ENCODE results near the gene KRT79.
"Not testable (repeated sequence)": the region's sequence is repeated elsewhere in the genome, so short reads cannot be mapped to it uniquely, and the experiment has no call there.

Gene KRT79

GRCh38 chr12:52833922-52834726, at the start of gene KRT79:
KRT79 (minus strand) TSS chr12:52834311; CDS start chr12:52834260, 51 bp downstream.
- DNase-seq (ENCODE audit: low read depth) = no peak

GRCh38 chr12:52880499-52880898, 46.4 kb upstream of the KRT79 start:
- DNase-seq (ENCODE audit: low read depth) = not testable (repeated sequence)

DNA sequence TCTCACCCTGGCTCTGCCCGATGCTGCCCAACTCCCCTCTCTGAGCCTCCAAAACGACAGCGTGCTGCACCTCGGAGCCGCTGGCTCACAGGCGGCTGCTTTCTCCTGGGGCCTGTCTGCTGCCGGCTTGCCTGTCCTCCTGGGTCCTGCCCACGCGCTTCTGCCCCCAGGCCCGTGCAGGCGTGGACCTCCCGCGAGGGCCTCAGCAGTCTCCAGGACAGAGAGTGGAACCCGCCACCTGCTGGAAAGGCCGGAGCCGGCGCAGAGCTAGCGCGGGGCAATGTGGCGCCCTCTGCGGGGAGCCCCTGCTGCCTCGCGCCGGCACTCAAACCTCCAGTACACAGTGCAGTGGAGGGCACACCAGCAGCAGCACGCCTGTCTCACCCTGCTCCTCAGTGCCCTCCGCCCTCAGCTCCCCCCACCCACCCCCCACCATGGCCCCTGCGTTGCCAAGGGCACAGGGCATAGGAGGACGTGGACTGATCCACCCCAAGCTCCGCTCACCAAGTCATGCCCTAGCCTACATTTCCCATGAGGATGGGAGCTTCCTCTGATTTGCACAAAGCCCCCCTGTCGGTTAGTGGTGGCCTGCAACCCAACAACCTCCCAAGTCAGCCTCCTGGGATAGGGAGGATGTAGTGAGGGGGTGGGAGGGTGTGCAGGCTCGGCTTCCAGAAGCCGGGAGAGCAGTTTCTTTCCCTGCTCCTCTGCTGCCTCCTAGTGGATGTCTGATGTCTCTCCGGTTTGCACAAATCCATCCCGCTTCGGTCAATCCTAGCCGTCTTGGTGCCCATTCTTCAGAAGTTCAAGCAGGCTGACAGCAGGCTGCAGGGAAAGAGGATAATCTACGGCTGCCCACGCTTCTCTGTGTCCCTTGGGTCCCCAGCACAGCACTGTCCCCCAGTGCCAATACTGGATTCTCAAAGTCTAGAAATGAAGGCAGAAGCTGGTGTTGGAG, 45.6 kb upstream of the KRT79 start:
- peak; percentile 76 for DNase-seq (ENCODE audit: low read depth)

- DNase-seq (ENCODE audit: low read depth) = no peak
Measured at GRCh38 chr12:52878507-52879393, 44.6 kb upstream of the KRT79 start.

DNA sequence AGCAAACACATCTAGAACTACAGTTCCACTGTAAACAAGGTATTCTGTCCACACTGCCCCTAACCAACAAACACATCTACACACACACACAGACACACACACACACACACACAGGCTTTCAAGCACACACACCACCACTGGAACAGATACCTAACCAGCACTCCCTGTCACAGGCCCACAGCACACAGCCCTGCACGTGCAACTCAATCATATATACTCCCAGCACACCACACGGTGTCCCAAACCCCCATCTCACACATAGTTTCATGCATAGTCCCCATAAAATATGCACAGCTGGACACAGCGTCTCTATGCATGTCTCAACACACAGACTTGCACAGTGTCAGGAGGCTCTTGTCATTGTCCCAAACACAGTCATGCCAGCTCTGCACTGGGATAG, 43.1 kb upstream of the KRT79 start:
- DNase-seq (ENCODE audit: low read depth) = no peak

DNA sequence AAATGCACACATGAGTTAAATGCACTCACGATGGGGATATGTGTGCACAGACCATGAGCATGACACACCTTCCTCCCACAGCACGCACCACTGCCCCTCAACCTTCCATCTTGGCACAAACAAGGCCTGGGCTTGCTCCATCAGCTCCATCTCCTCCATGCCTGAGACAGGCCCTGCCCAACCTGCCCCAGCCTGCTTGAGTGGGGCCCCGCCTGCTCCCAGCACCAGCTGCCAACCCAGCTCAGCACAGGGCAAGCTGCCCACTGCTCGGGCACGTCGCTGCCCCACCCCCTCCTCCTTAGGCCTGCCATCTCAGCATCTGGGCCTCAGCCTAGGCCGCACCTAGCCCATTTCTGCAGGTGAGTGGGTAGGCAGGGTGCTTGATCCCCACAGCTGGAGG, 42.3 kb upstream of the KRT79 start:
- no peak for DNase-seq (ENCODE audit: low read depth)

DNA sequence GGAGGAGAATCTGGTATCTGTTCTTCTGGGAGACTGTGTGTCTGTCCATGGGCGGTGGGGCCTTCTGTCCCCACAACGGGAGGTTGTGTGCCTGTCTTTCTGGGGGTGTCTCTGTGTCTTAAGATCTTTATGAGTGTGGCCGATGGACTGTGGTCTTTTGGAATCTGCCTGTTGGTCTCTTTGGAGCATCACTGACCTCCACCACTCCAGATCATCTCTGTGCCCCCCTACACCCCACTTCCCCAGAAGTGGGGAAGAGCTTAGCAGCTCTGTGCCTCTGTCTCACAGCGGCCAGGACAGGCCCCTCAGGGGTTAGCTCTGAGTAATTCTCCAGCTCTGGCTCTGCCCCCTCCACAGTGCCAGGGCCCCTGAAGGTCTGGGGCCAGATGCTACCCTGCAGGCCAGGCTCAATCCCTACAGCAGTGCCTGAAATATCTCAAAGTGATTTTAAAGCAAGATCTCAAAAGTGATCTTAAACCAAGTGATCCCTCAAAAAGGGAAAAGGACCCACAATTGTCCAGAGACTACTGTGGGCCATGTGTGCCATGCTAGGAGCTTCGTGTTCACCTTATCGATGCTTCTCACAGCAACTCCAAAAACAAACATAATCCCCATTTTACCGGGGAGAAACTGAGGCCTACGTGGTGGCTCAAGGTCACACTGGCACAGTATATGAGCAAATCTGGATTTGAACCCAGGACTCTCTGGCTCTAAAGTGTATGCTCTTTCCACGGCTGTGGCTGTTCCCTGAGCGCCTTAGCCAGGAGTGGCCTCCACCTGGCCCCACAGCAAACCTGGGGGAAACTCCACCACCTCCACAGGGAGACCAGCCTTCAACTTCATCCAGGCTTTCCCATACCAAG, 40.7 kb upstream of the KRT79 start:
- no peak for DNase-seq (ENCODE audit: low read depth)

DNA sequence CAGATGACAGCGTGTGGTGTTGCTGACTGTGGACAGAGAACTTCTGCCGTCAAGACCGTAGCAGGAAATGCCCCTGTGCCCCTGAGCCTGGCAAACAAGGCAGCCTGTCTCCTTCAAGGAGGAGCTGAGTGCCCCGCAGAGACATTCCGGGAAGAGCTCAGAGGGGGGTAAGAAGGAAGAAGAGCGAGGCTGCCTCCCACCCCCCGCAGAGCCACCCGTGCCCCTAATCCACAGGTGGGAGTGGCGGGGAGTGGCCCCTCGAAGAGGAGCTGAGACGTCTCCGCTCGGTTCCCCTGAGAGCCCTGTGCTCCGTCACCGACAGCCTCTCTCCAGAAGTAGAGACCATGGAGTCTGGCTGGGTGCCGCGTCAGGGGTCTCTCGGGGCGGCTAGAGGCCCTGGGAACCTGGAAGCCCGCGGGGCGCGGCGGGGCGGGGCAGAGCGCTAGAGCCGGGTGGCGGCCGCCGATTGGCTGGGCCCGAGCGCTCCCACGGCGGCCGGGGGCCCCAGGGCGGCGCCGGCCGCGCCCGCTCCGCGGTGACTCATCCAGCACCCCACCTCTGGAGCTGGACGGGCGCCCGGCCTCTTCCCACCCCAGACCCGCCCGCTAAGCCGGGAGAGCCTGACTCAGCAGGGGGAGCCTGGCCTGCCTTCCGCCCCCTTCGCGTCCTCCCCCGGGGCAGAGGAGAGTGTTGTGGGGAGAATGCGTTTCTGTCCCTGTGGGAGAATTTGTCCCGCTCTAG, 39.9 kb upstream of the KRT79 start:
- peak; percentile 84 for DNase-seq (ENCODE audit: low read depth)

DNA sequence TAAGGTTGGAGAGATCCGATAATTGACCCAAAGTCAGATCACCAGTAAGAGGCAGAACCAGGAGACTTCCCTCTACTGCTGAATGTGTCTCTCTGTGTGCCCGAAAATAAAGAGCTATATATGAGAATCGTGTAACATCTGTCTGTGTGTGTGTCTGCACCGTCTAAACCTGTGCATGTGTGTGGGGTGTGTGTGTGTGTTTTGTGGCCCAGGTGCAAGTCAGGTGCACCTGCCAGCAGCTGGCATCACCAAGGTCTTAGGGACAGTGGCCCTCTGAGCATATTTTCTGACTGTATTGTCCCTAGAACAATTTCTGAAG, 39.4 kb upstream of the KRT79 start:
- no peak for DNase-seq (ENCODE audit: low read depth)

DNA sequence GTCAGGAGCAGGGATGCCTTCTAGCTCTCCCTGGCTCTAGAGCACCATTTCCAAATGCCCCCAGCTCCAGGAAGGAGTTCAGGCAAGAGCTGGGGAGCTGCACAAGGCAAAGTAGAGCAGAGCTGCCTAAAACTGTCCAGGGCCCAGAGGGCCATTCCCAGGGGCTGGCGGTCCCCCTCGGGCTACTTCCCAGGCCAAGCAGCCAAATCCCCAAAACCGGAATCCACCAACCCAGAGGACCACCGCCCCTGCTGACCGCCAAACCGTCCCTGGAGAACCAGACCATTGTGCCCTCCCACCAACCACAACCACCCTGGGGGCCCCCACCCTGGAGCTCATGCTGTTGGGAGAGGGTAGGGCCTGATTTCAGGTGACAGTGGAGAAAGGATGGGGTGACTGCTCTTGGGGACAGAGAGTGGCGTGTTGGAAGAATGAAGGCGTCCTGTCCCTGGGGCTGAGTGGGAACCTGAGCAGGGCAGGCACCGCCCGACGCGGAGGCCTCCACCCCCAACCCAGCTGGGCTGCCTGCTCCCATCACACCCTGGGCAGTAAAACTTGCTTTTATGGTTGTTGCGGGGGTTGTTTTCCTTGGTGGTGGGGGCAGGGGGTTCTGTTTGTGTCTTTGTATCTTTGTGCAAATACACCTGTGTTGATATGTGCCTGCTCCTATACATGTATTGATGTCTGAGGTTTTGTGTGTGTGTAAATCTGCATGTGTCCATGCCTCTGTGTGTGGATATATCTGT, 38.7 kb upstream of the KRT79 start:
- no peak for DNase-seq (ENCODE audit: low read depth)

DNA sequence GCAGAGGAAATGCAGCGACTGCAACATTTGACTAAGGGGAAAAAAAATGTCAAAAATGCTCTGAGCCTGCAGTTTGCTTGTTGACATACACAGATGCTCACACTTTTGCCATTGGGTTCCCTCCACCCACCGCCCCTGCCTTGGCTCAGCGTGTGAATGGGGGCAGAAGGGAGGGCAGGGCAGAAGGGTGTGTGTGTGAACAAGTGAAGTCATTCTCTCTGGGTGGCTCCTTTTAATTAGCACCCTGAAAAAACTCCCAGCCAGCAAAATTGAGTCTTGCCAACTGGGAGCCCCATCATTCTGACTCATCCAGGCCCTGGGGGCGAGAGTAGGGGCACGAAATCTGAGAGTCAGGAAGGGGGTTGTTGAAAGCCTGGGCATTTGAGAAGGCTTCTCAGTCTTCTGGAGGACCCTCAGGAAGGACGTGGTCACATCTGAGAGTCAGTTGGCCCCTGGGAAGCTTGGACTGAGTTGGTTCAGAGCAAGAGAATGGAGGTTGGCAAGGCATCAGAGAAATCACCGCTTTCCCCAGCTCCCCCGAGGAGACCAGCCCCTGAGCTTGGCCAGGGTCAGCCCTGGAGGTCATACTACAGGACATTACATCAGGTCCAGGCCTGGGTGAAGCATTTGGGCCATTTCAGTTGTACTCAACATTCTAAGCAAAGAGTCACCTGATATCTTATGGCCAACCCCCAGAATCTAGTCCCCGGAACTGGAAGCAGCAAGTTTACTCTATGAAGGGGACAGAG, 37.4 kb upstream of the KRT79 start:
- peak; percentile 74 for DNase-seq (ENCODE audit: low read depth)

DNA sequence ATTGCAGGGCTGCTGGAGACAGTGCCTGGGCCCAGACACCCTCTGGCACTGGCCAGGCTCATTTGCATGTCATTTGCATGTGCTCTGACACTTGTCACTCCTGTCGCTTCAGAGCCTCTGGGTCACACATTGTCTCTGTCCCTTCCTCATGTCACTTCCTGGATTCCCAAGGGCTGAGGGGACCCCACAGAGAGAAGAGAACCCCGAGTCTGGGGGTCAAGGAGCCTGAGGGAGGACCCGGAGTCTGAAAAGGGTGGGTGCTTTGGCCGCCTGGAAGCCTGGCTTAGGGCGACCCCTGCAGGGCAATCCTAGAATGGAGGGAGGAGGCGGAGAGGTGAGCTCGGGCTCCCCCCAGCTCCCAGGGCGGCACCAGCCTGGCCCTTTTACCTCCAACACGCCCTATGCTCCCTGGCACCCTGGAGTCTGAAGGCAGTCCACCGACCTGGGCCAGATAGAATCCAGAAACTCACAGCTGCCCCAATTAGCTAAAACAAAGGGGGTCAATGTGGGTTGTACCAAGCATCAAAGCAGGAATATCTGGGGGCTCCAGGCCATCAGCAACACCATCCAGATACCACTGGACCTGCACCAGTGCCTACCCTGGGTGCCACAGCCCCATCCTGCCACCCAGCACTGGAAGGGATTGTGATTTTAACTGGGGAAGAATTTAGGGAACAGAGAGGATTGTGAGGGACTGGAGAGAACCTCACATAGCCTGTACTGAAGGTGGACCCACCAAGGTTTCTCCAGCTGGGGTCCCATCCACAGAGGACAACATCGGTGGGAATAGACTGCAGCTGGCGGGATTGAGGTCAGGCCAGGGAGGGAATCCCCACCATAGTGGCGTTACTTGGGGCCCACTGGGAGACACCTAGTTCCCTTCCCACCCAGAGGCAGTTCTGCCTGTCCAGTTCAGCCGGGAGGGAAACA, 36.5 kb upstream of the KRT79 start:
- no peak for DNase-seq (ENCODE audit: low read depth)

GRCh38 chr12:52867642-52868041, 33.5 kb upstream of the KRT79 start:
- no peak for DNase-seq (ENCODE audit: low read depth)

GRCh38 chr12:52867152-52867551, 33.0 kb upstream of the KRT79 start:
- no peak for DNase-seq (ENCODE audit: low read depth)

DNA sequence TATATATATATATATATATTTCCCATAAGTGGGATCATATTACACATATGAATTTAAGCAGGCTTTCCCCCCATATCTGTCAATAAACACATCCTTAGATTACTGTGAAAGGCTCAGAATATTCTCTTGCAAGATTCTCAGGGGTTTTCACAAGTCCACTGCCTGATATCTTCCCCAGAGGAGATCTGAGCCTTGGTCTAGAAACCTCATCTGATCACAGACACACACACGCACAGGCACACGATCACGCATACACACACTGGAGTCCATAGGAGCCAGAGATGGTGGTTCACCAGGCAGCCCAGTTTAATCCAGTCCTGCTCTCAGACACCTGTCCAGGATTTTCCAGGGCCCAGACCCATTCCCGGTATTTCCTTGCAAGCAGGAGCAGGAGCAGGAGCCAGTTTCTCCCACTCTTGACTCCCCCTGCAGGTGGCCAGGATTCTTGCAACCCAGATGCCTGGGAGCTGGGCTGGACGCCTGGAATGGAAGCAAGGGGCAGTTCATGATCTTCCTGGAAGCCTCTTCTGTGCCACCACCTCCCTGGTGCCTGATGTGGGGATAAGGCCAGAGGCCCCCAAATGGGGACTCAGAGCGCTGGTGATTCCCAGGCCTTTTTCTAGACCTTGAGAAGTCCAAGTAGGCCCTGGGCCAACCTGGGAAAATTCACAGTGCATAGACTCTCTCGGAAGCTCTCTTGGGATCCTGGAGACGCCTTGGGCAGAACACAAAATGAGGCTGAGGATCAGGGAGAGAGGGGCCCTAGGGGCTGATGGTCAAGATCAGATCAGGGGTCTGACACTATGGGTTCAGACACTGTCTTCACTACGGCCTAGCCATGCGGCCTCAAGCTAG, 31.2 kb upstream of the KRT79 start:
- DNase-seq (ENCODE audit: low read depth) = peak; percentile 46

DNA sequence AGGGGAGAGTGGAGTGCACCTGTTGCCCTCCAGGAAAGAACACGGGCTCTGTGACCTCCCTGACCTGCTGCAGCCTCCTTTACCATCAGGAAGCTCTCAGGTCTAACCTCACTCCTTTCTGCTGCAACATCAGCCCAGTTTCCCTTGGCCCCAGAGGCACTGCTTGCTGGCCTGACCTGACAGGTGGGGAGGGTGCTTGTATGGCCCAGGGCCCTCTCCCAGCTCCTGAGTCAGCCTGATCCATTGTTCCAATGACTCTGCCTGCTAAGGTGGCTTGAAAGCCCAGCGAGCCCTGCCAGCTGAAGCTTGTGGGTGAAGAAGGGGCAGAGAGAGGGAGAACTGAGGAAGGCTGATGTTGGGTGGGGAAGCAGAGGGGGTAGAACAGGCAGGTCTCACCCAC, 27.9 kb upstream of the KRT79 start:
- no peak for DNase-seq (ENCODE audit: low read depth)

- DNase-seq (ENCODE audit: low read depth) = no peak
Measured at GRCh38 chr12:52861511-52861910, 27.4 kb upstream of the KRT79 start.
